Astrocyte (in vitro differentiated cells and primary cell): ENCODE measurements around the gene ALDH1L1. TPM values are rescaled to one million over a fixed set of nuclear protein-coding genes. Genes with fewer than 3 reads are reported as not detected.

ENCODE experiments used
- DNase-seq: peaks from one replicate; pipeline ENCODE4 v3.0.0-alpha.2; 2010; ENCODE audit warnings: low read depth
- FAIRE-seq: peaks from 2 replicates; lab custom pipeline; 2011; peaks lifted over from hg19 to GRCh38; lab: Jason Lieb, UNC
- H2AFZ ChIP-seq: 2 replicates; pipeline ENCODE4 v1.6.0; 2012; ENCODE audit warnings: low read depth, low read length, inconsistent platforms
- H3K27ac ChIP-seq: 2 replicates; pipeline ENCODE4 v1.5.1; 2011; ENCODE audit warnings: low read depth, low read length, inconsistent platforms
- H3K27me3 ChIP-seq: 2 replicates; pipeline ENCODE4 v1.6.0; 2011; ENCODE audit warnings: low read length, inconsistent platforms; ENCODE audit not compliant: insufficient read depth
- H3K36me3 ChIP-seq: 2 replicates; pipeline ENCODE4 v1.5.1; 2011; ENCODE audit warnings: low read length, inconsistent platforms; ENCODE audit not compliant: insufficient read depth
- H3K4me1 ChIP-seq: 2 replicates; pipeline ENCODE4 v1.5.1; 2011; ENCODE audit warnings: low read length, inconsistent platforms; ENCODE audit not compliant: insufficient read depth
- H3K4me2 ChIP-seq: 2 replicates; pipeline ENCODE4 v1.6.0; 2012; ENCODE audit warnings: low read length, inconsistent platforms
- H3K4me3 ChIP-seq: 2 replicates; pipeline ENCODE4 v1.5.1; 2011; ENCODE audit warnings: low read depth, mild to moderate bottlenecking, low read length, inconsistent platforms; ENCODE audit not compliant: insufficient read depth
- H3K79me2 ChIP-seq: 2 replicates; pipeline ENCODE4 v1.6.0; 2012; ENCODE audit warnings: mild to moderate bottlenecking, low read length, inconsistent platforms; ENCODE audit not compliant: insufficient read depth
- H3K9ac ChIP-seq: 2 replicates; pipeline ENCODE4 v1.6.0; 2012; ENCODE audit warnings: mild to moderate bottlenecking, low read length, inconsistent platforms
- H3K9me3 ChIP-seq: 2 replicates; pipeline ENCODE4 v1.5.1; 2012; ENCODE audit warnings: low read depth, mild to moderate bottlenecking, low read length, inconsistent platforms; ENCODE audit not compliant: insufficient read depth
- H4K20me1 ChIP-seq: 2 replicates; pipeline ENCODE4 v1.6.0; 2012; ENCODE audit warnings: low read length, inconsistent platforms; ENCODE audit not compliant: insufficient read depth
- H3K27ac Mint-ChIP-seq: one replicate; pipeline ENCODE4 v1.8.0; 2021; ENCODE audit warnings: mild to moderate bottlenecking, mixed read lengths; ENCODE audit not compliant: unreplicated experiment
- H3K27me3 Mint-ChIP-seq: one replicate; pipeline ENCODE4 v1.8.0; 2021; ENCODE audit warnings: low read depth, mixed read lengths; ENCODE audit not compliant: unreplicated experiment
- H3K36me3 Mint-ChIP-seq: one replicate; pipeline ENCODE4 v1.8.0; 2021; ENCODE audit warnings: low read depth, mixed read lengths; ENCODE audit not compliant: unreplicated experiment
- H3K4me1 Mint-ChIP-seq: one replicate; pipeline ENCODE4 v1.8.0; 2021; ENCODE audit warnings: low read depth, mixed read lengths; ENCODE audit not compliant: unreplicated experiment
- H3K4me3 Mint-ChIP-seq: one replicate; pipeline ENCODE4 v1.8.0; 2021; ENCODE audit warnings: mild to moderate bottlenecking, moderate library complexity, mixed read lengths; ENCODE audit not compliant: unreplicated experiment
- H3K9me3 Mint-ChIP-seq: one replicate; pipeline ENCODE4 v1.8.0; 2021; ENCODE audit warnings: mild to moderate bottlenecking, mixed read lengths; ENCODE audit not compliant: unreplicated experiment
- CTCF ChIP-seq: IDR thresholded peaks from 2 replicates; pipeline ENCODE4 v1.5.1; 2011; ENCODE audit warnings: low read depth, mild to moderate bottlenecking, inconsistent platforms, low read length, moderate library complexity; ENCODE audit not compliant: insufficient read depth
- EZH2 ChIP-seq: IDR thresholded peaks from 2 replicates; pipeline ENCODE4 v1.6.1; 2012; ENCODE audit warnings: mild to moderate bottlenecking, low read length, inconsistent platforms; ENCODE audit not compliant: insufficient read depth
- total RNA-seq: library from RNA; stranded (reverse); gene quantifications from 2 replicates; pipeline ENCODE4 v1.2.1, GENCODE V29; 2021

The ALDH1L1 gene
- total RNA-seq, 1 donor from 2014 or later = not detected

DNA sequence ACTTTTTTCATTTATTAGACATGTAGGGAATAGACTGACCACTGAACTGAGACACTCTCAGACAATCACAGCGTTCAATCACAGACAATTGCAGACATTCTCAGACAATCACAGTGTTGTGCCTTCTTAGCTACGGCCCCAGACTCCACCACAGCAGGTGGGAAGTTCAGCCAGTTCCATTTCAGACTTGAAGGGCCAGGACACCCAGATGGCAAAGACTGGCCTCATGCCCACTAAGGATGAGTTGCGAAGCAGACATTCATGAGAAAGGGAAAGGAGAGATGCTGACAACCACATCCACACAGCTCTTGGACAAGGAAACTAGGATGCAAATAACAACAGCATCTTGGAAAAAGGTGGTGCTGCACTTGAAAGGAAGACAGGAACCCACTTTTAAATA, 21.9 kb upstream of the ALDH1L1 start:
- Histone ChIP-seq H3K9ac (no peak overlapping the region), H3K27me3 (no peaks in the 10 kb centered on the region), H3K79me2 (no peaks in the 10 kb centered on the region), H3K27ac (no peak overlapping the region), H3K36me3 (no peaks in the 10 kb centered on the region), H3K4me3 (no peak overlapping the region), H3K4me2 (no peak overlapping the region), H2AFZ (no peak overlapping the region), H4K20me1 (no peaks in the 10 kb centered on the region), H3K9me3 (no peaks in the 10 kb centered on the region), H3K4me1 (no peaks in the 10 kb centered on the region)
- FAIRE-seq (no peak), DNase-seq (no peak)
- Mint-ChIP-seq H3K27ac (no peak overlapping the region), H3K9me3 (peaks cover 6% of the 10 kb centered on the region), H3K36me3 (peaks cover 4% of the 10 kb centered on the region), H3K4me3 (no peak overlapping the region), H3K4me1 (no peaks in the 10 kb centered on the region), H3K27me3 (peaks cover 17% of the 10 kb centered on the region)
- TF ChIP-seq EZH2 = no peak
- no peak for TF ChIP-seq CTCF

DNA sequence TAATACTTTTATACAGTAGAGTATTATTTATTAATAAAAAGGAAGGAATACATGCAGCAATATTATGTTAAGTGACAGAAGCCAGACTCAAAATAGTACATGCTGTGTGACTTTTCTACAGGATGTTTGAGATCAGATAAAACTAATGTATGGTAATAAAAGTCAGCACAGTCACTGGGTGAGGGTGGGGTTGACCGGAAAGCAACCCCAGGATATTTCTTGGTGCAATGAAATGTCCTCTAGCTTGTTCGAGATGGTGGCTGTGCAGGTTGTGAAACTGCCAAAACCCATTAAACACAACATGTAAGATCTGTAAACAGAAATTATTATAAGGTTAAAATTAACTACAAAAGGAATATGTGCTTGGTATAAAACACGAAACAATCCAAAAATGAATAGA, 20.8 kb upstream of the ALDH1L1 start:
- no peak overlapping the region for H3K27ac Mint-ChIP-seq
- H3K27me3 Mint-ChIP-seq = peaks cover 15% of the 10 kb centered on the region
- Histone ChIP-seq H3K27me3 (no peaks in the 10 kb centered on the region), H3K4me3 (no peak overlapping the region), H3K27ac (no peak overlapping the region), H2AFZ (no peak overlapping the region), H3K9ac (no peak overlapping the region), H3K36me3 (no peaks in the 10 kb centered on the region), H3K9me3 (no peaks in the 10 kb centered on the region), H3K79me2 (no peaks in the 10 kb centered on the region), H4K20me1 (no peaks in the 10 kb centered on the region), H3K4me2 (no peak overlapping the region), H3K4me1 (no peaks in the 10 kb centered on the region)
- H3K4me3 Mint-ChIP-seq = no peak overlapping the region
- H3K9me3 Mint-ChIP-seq = peaks cover 7% of the 10 kb centered on the region
- H3K36me3 Mint-ChIP-seq = peaks cover 4% of the 10 kb centered on the region
- no peaks in the 10 kb centered on the region for H3K4me1 Mint-ChIP-seq
- DNase-seq (no peak), FAIRE-seq (no peak)
- no peak for TF ChIP-seq EZH2
- TF ChIP-seq CTCF = no peak

DNA sequence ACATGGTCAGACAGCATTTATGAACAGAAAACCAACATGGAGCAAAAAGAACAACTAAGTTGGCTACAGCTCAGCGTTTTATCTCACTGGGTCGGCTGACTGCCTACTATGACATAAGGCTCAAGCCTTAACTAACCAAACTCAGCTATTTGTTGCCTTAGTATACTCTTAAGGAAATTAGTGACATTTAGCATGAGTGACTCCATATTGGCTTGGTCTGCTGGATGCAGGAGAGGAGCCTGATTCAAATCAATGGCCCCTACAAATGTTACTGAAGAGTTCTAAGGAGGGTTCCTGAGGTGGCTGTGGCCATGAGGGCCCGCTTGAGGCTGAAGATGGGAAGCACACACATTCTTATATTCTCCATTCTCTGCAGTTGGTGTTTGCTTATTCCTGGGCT, 20.1 kb upstream of the ALDH1L1 start:
- no peaks in the 10 kb centered on the region for H3K36me3 ChIP-seq
- no peak overlapping the region for H2AFZ ChIP-seq
- Mint-ChIP-seq H3K27me3 (peaks cover 10% of the 10 kb centered on the region), H3K4me3 (no peak overlapping the region), H3K27ac (no peak overlapping the region), H3K36me3 (peaks cover 4% of the 10 kb centered on the region), H3K9me3 (peaks cover 7% of the 10 kb centered on the region), H3K4me1 (no peaks in the 10 kb centered on the region)
- no peaks in the 10 kb centered on the region for H4K20me1 ChIP-seq
- H3K9me3 ChIP-seq = no peaks in the 10 kb centered on the region
- no peak overlapping the region for H3K4me2 ChIP-seq
- no peak overlapping the region for H3K4me3 ChIP-seq
- TF ChIP-seq CTCF = no peak
- TF ChIP-seq EZH2 = no peak
- H3K4me1 ChIP-seq = no peaks in the 10 kb centered on the region
- no peaks in the 10 kb centered on the region for H3K27me3 ChIP-seq
- H3K27ac ChIP-seq = no peak overlapping the region
- no peak overlapping the region for H3K9ac ChIP-seq
- no peak for DNase-seq
- no peaks in the 10 kb centered on the region for H3K79me2 ChIP-seq
- no peak for FAIRE-seq
